Measurements from ENCODE around the gene TMEM250.

The TMEM250 gene

DNA sequence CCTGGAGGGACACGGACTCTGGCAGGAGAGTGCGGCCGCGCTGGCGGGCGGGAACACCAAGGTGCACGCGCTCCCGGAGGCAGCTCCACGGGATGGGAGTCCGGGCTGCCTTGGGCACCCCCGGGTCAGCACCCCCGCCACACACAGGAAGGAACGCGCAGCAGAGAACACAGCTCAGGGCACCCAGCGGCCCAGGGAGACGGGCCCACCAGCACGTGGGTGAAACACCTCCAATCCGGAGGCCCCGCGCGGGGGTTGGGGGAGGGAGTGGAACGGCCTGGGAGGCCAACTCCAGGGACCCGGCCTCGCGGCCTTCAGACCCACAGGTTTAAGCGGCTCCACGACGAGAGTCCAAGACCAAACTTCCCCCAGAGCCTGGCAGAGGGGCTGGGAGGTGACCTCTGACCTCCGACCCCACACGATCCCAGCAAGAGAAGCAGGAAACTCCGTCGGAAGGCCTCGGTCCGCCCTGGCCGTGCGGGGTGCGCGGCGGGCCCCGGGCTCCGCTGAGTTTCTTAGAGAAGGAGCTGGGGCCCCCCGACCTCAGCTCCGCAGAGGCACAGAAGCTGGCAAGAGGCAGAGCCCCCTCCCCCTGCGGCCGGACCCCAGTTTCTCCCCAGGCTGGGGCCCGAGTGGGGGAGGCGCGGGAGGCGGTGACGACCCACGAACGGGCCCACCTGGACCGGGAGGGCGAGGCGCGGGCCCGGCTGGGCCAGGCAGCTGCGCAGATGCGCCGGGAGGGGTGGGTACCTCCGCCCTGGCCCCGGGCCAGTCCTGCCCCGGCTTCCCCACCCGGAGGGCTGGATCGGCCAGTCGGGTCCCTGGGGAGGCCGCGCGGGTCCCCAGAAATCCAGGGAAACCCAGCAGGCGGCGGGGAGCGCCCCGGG is 24.4 kb downstream of the TMEM250 start:
- peak; percentile 60 for DNase-seq

DNA sequence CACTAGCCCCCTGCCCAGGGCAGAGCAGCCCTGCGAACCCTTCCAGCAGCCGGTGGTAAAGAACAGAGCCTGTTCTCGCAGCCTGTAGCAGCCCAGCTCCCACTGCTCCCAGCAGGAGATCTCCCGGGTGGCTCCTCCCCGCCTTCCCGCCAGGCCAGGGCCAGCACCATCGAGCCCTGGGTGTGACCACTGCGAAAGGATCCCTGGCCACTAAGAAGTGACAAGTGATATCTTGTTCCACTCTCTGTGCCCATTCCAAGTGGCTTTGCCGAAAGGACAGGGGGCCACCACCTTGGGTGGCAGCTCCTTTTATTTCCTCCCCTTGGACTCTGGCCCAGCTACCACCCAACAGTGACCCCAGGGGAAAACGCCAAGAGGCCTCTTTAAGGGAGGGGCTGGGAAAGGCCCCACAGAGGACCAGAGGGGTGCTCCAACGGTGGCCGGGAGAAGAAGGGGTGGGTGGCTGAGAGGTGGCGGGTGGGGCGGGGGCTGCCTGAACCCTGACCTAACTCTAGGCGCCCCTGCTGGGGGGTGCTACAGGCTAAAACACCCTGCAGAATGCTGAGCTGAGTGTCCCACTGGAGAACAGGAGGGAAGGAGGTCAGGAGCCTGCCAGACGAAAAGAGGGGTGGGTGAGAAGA is 25.2 kb downstream of the TMEM250 start:
- no peak for DNase-seq

DNA sequence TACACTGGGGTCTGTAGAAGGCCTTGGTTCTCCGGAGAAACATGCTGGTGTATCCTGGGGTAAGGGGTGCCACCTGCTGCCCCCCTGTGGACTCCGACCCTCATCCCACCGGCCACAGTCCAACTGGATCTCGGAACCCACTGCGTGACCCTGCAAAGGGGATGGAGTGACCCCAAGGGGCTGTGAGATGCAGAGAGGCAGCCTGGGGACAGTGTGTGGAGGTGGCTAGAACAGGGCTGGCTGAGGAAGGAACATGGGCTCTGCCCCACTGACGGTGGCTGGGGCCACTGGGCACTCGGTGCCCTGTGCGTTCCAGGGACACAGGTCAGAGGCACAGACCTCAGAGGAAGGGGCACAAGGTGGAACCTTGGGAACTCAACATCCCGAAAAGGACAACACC is 25.9 kb downstream of the TMEM250 start:
- no peak for DNase-seq

DNA sequence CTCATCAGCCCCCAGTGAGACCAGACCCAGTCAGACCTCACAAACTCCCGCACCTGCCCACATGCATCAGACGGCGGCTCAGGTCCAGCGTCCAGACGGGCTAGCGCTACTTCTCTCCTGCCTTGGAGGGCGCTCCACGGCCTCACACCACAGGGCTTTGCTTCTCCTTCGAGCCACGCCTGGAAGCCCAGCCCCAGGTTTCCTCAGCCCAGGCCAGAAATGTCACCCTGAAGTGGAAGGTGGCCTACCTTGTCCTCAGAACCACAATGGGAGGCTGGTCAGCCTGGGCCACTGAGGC is 26.4 kb downstream of the TMEM250 start:
- no peak for DNase-seq

DNA sequence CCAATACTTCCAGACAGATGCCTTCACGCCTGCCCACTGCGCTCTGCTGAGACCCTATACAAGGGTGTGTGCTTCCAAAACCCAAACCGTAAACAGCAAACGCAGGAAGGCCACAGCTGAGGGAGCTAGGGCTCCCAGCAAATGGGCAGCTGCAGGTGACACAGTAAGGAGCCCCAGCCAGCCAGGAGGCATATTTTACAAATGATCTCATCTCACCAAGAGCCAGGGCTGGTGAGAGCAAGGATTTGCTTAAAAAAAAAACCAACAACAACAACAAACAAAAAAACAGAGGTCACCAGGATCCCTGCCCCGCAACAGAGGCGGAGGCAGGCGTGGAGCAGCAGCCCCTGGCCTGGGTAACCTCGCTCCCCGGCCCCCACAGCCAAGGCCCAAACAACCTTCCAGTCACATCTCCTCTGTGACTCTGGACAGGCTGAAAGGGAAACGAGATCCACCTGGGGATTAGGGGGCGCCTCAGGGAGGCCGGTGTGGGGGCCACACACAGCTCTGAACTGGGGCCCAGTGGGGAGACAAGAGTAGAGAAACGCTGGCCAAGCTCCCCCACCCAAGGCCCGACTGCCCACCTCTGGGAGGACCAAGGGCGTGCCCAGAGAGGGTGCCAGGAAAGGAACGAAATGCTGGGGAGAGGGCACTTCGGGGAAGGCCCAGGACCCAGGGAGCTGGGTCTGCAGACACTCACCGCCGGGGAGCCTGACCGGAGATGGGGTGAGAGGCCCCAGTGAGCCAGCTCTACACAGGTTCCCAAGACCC is 26.9 kb downstream of the TMEM250 start:
- DNase-seq = no peak

DNA sequence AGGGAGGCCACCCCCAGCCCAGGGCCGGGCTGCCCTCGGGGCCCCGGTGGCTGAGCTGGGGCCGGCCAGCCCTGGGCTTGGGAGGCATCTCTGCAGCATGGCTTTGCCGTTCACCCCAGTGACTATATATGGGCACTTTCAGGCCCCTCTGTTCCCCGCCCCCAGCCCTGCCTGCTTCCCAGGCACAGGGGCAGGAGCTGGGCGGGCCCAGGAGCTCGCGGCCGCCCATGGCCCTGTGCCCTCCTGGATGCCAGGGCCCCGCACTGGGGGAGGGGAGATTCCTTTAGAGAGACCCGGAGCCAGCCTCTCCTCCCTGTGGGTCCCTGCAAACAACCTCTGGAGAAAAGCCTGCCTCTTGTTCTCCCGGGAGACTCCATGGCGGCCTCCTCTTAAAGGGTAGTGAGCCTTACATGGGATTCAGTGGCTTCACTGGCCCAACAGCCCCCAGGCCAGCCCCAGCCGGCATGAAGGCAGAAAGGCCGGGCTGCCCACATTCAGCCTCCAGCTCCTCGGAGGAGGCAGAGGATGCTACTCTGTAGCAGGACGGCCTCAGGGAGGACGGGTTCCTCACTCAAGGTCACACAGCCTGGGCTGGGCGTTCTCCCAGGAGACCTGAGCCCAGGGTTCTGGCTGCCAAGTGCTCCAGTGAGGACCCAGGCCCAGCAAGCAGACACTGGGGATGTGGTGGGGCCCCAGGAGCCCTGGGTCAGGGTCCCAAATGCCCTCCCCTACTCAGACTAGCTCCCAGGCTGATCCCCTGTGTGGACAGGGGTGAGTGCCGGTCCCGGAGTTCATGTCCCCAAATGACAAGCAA is 27.7 kb downstream of the TMEM250 start:
- no peak for DNase-seq

DNA sequence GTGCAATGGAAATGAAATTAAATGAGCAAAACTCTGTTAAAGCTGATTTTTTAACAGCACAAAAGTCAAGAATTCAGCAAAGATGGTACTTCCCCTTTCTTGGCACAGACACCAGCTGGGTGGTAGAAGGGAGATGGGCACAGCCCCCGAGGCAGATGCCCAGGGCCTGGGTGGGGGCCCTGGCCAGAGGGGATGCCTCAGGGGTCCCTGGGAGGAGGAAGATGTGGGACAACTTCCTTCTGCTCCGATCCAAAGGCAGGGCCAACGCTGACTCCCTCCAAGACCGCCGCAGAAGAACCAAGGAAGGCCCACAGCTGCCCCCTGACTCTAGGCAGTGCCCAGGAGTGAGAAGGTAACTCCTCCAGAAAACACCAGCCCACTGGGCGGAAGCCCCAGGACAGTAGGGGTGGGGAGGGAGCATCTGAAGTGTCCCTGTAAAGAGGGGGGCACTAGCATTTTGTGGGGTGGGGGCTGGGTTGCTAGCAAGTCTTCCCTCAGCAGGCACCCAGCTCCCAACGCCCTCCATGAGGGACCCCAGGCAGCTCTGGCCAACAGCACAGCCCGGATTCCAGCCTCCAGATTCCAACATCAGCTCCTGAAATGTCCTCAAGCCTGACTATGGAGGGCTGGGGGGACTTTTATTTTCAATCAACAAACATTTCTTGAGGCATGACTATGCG is 28.5 kb downstream of the TMEM250 start:
- DNase-seq = no peak

DNA sequence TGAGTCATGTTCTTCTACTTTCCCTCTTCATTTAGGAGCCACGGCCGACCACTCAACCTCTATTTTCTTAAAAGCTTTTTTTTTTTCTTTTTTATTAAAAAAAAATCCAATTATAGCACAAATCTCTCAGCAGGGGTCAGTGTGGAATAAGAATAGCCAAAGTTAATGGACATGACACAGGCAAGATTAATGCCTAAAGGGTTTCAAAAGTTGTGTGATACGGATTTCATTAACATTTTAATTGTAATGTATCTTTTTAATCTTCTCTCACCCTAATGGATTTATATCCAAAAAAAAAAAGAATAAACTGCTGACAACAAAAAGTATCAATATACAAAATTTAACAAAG is 29.0 kb downstream of the TMEM250 start:
- DNase-seq = no peak

DNA sequence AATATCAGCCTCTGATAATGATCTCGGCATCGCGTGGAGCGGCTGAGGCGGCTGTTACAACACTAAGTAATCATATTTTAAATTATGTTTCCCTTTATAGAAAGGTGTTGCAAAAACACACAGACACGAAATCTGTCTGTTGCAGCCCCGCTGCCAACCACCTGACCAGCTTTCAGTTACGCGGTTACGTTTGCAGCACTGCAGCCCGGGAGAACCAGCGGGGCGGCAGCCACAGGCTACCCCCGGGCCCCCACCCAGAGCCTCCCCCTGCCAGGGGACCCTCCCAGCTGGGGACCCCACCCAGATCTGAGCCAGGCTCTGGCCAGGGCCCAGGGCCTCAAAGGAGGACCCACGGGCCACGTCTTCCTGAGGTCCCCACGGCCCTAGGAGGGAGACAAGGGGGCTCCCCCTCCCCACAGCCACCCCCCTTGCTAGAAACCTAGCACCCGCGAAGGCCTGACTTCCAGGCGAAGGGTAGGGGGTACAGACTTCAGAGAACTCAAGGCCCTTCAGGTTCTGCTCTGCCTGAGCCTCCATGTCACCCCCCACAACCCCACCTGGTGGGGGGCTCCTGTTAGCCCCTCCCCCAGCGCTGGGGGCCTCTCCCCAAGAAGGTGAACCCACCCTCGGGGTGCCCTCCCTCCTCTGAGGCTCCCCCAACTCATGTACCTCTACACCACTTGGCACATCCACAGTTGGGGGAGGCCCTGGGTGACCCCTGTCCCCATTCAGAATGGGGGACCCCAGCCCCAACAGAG is 29.6 kb downstream of the TMEM250 start:
- no peak for DNase-seq

DNA sequence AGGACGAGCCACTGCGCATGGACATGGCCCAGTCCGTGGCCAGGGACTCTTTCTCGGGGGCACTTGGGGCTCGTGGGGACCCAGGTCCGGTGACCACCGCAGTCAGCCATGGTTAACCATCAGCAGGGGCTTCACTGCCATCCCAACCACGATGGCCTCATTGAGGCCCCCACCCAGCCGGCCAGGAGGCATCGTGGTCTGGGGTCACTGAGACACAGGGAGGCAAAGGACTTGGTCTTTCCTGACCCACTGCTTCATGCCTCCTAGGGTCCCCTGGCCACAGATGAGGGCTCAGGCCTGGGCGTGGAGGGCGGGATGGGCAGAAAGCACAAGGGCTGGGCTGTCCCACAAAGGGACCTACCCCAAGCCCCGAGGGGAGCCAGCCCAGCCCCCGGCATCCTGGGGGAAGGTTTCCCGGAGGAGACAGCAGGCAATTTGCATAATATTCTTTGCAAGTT is 30.2 kb downstream of the TMEM250 start:
- DNase-seq = no peak

DNA sequence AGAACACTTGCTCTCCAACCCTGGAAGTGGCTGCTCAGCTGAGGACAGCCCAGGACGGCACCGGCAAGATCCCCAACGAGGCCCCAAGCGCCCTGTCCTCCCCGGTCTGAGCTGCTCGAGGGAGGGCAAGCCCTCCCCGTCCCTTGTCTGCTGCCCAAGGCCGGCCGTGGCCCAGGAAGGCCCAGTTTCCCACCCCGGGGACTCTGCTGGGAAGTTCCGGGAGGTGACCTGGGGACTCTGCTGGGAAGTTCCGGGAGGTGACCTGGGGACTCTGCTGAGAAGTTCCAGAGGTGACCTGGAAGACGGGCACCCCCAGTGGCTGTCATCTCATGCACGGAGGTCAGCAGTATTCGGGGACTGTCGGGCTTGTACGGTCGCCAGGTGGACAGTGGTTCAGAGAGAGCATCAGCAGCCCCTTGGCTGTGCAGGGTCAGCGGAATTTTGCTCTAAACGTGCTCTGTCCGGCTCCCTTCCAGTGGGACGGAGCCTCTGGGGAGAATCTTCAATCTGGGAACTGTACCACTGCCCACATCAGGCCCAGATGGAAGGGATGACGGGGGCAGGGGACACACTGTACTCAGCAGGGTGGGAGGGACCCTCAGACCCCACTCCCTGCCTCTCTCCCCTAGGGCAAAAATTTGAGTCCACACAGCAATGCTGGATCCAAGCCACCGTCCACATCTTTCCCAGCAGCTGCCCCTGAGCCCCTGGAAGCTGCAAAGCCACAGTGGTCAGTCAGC is 30.8 kb downstream of the TMEM250 start:
- DNase-seq = no peak

DNA sequence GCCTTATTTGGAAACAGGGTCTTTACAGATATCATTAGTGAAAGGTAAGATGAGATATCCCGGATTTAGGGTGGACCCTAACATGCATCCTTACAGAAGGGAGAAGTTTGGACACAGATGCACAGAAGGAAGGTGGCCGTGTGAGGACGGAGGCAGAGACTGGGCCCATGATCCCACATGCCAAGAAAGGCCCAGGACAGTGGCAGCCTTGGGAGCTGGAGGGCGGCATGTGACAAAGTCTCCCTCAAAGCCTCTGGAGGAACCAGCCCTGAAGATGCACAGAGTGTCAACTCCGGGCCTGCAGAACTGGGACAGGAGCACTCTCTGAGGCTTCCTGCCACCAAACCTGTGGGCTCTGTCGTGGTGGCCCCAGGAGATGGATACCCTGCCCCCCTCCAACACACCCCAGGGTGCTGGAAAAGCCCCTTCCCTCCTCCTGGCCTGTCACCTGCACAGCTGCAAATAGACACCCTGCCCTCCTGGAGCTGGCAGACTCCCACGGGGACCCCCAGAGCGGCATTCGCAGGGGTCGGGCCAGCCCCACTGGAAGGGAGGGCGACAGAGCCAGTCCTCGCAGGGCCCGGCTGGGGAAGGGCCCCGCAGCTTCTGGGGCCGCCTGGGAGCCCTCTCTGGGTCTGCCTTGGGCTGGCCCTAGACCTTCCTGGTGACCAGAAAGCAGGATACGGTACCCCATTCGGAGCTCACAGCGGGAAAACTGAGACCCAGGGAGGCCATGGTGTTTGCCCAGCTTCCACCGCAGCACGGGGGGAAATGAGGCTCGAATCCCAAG is 31.5 kb downstream of the TMEM250 start:
- no peak for DNase-seq

DNA sequence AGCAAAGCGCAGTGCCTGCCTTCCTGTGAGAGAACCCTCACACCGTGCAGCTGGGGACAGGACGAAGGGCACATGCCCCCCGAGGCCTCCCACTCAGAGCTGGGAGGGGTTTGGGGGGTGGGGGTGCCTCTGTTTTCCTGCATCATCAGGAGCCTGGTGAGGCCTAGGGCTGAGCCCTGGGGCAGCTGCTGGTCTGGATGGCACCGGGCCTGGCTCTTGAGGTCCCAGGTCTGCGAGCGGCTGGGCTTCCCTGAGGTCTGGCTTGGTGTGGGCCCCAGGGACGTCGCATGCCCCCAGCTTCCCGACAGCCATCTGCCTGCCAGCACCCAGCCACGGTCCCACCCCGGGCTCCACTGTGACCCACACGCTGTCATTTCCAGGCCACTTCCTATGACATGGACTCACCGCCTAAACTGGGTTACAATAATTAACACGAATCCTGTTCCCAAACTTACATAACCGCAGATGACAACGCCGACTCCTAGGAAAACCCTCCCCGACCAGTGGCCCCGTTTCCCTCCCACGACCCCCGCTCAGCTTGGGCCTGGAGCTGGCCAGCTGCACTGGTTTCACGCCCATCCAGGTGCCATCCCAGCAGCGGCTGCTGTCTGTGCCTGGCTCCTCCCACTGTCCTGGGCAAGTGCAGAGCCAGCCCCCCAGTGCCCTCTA is 32.3 kb downstream of the TMEM250 start:
- DNase-seq = no peak

DNA sequence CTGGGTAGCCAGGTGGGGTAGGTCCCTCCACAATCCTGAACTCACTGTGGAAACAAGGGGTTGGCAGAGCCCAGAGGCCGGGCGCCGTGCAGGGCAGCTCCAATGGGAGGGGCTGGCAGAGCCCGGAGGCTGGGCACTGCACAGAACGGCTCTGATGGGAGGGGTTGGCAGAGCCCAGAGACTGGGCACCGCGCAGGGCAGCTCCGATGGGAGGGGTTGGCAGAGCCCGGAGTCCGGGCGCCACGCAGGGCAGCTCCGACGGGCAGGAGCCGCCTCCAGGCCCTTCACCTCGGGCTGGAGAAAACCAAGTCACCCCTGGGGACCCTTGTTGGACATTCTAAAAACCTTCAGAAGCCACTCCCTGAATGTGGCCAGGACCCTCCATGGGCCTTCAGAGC is 32.9 kb downstream of the TMEM250 start:
- no peak for DNase-seq

DNA sequence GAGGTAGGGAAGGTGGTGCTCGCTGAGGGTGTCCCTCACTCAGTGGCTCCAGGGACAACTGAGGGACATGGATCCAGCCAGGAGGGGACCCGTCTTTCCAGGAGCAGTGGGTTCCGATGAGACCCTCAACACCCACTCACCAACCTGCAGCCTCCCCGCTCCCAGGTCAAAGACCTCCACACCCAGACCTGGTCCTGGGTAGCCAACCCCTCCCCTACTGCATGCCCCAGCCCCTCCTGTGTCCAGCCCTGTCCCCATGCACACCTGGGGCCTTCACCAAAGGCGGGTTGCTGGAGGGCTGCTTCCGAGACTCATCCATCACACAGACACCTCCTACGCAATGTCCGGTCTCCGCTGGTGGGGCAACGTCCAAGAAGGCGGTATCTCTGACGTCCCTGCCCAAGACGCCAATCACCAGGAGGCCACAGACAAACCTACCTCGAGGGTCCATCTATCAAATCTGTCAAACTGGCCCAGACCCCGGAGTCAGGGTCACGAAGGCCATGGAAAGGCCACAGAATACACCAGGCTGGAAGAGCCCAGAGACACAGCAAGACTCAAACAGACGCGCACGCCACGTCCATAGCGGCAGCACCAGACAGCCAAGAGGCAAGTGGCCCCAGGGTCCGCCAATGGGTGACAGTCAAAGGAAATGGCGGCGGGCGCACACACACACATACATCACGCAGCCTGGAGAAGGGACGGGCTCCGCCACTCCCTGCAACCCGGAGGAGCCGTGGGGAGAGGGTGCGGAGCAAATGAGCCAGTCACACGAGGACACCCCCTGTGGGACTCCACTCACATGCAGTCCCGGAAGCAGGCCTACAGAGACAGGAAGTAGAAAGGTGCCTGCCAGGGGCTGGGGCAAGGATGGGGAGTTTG is 34.4 kb downstream of the TMEM250 start:
- no peak for DNase-seq

DNA sequence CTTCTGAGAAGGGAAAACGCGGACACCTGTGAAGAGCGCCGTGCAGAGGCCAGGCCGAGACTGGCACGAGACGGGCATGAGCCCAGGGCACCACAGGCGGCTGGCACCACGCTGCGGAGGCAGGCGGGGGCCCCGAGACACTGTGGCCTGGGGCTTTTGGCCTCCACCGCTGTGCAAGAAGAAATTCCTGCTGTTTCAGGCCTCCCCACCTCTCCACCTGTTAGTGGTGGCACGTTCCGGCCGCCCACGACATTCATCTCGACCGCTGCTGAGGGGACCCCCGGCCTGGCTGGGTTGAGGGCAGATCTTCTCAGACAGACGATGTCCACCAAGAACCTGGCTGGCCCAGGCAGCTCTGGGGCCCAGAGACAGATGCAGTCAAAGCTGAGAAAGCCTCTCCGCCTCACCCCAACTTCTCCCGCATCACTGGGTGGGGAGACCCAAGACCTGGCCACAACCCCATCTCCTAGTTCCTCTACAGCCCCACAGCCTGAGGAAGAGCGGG is 35.1 kb downstream of the TMEM250 start:
- DNase-seq = no peak

DNA sequence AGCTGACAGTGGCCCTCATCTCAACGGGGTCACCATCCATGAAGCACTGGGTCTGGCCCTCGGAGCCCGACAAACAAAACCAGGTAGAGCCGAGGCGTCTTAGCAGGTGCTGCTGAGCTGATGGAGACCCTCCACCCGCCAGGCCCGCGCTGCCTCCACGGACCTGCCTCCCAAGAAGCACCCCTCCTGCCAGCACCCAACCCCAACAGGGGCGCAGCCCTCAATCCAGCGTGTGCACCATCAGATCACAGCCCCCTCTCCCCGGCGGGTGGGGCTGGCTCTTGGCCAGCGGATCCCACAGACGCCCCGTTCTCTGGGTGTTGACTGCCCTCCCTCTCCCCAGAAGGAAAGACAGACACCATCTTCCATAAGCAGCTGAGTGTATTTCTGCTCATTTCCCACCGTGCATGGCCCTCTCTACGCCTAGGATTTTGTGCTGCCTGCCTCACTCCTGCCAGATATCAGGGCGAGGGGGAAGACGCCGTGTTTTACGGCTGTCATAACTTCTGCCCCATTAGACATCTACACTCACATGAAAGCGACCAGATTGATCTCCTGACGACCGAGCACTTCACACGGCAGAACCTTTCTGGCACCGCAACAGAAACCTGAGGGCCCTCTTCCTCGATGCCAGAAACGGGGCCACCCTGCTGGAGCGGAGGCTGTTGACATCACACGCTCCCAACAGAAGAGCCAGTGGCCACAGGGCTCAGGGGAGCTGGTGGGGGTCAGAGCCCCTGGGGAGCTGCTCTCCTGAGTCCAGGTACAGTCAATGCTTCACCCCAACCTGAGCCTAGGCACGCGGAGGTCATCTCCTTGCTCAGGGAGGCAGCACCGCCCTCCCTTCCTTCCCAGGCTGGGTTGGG is 35.9 kb downstream of the TMEM250 start:
- DNase-seq = no peak
